NCI-H1105 treated with DMSO at 0.1 percent for 48 hours (cell line): ENCODE data around the gene GRID1.

Experiments
- DNase-seq: peaks from one replicate; lab custom pipeline; 2025; lab: John Stamatoyannopoulos, UW

The GRID1 gene

DNA sequence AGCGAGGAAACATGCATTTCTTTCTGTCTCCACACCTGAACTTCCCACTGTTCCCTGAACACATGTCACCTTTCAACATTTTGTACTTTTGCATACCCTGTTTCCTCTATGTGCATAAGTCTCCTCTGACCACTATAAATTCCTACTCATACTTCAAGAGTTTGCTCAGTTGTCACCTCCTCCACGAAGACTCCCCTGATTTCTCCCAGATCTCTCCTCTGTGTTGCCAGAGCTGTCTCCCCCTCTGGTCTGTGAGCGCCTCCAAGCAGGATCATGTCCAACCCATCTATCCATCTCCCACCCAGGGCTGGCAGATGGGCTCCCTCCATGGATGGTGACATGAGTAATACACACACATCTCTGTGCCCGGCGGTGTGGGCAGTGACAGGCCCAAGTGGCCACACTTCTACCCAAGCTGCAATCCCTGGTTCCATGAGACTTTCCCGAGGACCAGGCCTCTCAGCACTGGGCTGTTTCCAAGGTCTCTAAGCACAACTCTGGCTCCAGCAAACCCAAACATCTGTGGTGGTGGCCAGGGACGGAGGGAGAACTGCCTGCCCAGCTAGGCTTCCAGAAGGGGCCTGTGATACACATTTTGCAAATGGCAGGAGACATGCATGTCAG, 135.9 kb downstream of the GRID1 start:
- DNase-seq = no peak

DNA sequence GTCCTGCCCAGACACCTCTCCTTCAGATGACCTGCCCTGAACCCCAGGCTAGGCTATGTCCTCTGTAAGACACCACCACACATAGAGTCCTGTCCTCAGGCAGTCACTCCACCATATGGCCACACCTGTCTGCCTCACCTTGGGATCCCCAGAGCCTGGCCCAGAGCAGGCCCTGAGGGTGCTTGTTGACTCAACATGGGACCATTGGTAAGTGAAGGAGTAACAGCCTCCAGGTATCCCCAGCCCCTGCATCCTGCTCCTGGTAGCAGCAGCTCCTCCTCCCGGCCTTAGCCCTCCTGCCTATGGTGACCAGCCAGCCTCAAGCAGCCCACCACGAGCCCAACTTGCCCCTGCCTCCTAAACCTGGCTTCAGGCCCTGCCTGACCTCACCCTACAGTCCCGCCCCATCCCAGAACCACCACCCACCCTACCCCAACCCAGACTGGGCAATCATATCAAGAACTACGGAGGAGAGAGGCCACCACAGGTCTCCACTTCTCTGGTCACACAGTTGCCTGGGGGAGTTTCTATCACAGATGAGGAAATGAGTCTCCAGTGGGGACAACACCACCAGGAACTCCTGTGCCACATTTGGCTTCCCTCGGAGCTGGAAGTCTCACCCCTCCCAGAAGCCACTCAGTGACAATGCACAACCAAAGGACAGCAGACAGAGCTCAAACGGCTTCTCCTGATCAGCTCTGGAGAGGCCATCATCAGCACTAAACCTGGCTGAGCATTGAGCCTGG, 136.6 kb downstream of the GRID1 start:
- no peak for DNase-seq

DNA sequence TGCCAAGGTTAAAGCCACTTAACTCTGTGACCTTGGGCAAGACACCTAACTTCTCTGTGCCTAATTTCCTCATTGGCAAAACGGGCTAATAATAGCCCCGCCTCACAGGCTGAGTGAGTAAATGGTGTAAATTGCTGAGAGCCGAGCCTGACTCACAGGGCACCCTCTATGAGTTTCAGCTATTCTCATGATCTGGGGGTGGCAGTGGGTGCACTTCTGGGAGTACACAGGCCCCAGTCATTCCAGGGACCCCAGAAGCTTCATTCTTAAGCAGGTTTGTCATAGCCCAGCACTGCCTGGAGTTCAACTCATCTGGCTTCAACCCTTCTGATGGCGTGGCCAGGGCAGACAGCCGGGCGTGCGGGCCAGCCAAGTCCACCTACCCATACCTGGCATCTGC, 137.2 kb downstream of the GRID1 start:
- no peak for DNase-seq

DNA sequence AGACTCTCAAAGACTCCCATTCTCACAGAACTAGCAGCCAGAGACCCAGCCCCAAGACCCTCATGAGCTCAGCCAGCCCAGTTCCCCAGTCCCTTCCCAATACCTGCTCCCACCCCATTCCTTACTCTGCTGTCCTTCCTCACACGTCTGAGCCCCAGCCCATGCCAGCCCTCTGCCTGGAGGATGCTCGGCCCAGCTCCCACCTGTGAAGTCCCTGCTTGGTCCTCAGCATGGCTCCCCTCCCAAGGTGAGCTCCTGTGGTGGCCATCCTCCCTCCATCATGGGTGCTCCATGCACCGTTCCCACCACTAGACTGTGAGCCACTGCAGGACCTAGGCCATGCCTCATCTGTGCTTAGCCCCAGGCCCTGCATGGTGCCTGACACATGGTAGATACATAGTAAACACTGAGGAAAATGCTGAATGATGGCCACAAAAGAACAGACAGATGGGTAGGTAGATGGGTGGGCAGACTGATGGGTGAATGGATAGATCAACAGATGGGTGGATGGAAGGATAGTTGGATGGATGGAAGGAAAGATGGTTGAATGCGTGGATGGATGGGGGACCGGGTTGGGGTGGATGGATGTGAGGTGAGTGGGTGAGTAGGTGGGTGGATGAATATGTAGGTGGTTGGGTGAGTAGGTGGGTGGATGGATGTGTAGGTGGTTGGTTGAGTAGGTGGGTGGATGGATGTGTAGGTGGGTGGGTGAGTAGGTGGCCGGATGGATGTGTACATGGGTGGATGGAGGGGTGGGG, 138.9 kb downstream of the GRID1 start:
- DNase-seq = no peak

DNA sequence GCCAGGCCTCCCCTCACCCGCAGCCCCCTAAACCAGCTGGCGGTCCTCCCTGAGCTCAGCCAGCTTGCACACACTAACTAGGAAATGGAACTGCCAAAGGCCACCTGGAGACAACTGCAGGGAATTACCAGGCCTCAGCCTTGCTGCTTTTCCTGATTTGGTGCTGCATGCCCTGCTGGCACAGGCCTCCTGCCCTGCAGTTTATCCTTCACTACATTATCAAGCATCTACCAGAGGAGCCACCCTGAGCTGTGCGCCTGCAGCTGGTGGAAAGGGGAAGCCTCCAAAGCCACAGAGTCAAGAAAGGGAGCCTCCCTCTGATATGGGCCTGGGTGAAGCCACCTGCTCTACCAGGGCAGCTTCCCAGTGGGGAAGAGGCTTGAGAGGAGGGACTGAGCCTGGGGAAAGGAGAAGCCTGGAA, 139.8 kb downstream of the GRID1 start:
- no peak for DNase-seq

DNA sequence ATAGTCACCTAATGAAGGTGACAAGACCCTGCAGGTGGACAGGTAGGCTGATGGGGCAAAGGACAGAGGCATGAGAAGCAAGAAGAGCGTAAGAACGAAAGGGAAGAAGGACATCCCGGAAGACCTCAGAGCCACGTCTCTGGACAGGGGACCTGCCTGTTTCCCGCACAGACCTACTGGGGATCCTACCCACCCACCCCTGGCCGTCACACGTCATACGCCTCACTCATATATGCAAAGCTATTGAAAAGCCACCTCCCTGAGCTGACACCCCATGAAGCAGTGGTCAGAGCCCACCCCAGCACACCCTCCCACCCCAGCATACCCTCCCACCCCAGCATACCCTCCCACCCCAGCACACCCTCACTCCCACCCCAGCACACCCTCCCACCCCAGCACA, 140.6 kb downstream of the GRID1 start:
- no peak for DNase-seq

DNA sequence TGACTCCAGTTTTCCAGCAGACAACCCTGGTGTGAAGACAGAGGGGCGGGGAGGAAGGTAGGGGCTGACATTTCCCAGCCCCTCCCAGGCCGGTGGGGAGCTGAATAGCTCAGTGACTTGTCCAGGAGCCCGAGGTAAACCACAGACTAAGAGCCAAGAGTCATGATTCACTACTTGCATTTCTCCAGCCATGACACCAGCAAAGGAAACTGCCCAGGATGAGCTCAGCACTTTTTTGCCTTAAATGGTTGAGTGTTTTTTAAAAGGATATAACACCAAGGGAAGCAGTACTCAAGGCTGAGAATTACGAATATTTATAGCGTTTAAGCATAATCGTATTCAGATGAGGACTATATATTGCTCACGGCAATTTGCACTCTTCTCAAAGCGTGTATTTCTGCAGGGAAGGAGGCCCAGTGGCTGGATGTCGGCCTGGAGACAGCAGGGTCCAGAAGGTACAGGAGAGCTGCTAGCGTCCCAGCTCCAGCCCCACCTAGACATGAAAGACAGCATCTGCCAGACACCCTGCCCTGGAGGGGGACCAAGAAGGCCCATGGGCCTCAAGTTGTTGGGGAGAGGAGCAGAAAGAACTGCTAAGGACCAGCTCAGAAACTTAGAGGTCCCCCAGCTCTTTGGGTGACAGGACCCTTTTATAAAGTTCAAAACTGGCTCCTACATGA, 141.4 kb downstream of the GRID1 start:
- DNase-seq = no peak

DNA sequence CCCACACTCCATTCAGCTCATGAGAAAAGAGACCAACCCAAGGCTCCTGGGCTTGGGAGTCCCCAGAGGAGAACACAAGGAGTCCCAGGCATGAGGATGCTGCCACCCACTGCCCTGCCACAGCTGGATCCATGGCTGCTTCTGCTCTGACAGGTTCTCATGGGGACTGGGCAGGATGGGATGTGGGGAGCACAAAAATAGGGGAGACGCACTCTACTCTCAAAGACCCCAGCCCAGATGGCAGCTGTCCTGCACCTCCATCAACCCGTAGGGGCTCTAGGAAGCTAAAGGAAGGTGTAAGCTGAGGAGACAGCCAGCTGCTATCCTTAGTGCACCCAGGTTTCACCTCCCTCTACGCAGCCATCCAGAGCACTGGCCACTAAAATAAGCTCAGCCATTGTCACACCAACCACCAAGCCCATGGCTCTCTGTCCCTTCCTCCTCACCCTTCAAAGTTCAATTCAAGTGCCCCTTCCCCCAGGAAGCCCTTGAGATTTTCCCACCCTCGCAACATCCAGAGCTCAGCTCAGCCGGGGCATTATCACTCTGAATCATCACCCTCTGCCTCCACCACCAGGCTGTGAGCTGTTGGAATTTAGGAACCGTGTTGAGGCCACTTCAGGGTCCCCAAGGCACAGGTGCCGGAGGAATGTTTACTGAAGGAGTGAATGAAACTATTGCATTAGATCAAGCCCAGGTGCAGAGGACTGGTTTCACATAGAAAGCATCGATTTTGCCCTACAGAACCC, 142.1 kb downstream of the GRID1 start:
- no peak for DNase-seq

DNA sequence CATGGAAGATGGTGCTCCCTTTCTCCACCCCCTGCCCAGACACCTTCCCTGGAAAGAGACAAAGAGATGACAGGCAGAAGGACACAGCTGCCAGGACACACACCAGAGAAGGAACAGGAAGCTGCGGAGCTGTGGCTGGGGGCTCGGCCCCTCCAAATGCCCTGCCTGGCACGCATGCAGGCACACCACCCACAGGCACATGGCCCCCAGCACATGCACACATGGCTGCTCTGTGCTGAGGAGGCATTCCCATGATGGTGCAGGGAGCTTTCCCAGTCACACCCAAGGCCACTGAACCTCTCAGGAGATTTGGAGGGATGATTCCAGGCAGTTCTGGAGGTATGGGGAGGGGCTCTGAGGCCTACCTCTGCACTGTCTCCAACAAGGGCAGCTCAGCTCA, 143.3 kb downstream of the GRID1 start:
- no peak for DNase-seq

DNA sequence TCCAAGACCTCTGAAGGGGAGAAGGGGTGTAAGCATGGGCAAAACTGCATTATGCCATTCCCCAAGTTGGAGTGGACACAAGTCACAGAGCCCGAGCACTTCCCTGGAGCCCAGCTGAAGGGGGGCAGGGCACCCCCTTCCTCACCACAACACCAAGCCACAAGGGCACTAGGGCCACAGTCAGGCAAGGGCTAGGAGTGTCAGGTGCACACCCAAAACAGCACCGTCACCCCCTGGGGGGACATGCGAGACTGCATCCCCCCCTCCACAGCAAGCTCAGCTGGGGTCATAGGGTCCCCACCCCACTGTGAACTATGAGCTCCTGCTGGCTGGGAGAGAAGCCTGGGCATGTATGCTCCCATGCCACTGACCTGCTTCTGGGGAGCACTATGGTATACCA, 143.9 kb downstream of the GRID1 start:
- DNase-seq = no peak

DNA sequence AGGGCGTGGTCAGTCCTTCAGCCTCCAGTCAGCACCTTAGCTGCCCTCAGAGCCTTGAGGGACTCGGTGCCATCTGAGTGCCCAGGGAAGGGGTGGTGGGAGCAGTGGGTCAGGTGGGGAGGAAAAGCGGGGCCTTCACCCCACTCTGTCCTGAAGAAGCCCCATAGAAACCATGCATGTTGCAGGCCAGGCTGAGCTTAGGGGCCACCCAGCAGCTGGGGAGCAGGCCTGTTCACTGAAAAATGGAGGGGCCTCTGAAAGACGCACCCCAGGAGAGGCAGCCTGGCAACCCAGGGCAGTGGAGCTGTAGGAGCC, 144.3 kb downstream of the GRID1 start:
- no peak for DNase-seq

DNA sequence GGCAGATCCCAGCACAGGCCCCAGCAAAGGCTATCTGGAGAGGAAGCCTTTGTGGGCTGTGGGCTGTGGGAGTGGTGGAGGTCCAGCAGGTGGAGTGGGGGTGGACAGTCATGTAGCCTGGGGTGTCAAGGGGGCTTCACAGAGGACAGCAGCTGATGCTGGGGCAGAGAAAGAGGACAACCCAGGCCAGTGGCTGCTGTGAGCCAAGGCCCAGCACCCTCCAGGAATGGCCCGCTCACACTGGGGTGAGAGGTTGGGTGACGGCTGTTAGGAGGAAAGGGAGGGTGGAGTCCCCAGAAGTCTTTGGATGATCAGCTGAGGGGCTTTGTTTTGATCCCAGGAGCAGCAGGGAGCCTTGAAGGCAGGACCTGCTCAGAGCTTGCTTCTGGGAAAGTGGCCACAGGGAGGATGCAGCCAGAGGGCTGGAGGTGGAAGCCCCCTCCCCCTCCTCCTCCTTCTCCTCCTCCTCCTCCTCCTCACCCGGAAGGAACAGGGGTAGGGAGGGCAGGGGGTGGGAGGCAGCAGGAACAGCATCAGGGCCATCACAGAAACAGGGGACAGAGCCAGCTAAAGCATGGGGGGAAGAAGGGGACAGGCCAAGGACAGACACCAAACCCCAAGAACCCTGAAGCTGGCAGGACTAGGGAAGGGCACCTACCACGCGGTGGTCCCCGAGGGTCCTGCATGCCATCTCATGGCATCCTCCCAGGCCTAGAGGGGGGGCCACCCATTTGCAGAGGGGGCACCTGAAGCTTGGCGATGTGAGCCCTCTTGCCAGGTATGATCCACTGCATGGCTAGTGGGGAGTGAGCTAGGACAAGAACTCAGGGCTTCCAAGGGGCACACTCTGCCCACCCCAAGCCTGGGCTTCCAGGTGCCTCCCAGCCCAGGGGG, 144.9 kb downstream of the GRID1 start:
- no peak for DNase-seq

DNA sequence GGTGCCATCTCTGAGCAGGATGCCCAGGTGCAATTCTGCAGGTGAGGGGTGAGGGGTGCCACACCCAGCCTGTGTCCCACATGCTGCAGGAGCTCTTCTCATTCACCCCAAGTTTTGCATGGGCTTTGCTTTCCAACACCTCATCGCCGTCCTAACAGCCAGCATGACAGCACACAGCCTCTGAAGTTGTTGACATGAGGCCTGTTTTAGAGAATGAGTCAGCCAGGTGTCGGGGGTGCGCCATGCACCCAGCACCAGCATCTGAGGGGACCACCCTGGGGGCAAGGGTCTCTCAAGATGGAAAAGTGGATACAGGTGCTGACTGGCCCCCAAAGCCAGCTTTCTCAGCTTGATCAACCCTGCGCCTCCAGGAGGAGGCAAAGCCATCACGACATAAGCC, 146.0 kb downstream of the GRID1 start:
- no peak for DNase-seq

DNA sequence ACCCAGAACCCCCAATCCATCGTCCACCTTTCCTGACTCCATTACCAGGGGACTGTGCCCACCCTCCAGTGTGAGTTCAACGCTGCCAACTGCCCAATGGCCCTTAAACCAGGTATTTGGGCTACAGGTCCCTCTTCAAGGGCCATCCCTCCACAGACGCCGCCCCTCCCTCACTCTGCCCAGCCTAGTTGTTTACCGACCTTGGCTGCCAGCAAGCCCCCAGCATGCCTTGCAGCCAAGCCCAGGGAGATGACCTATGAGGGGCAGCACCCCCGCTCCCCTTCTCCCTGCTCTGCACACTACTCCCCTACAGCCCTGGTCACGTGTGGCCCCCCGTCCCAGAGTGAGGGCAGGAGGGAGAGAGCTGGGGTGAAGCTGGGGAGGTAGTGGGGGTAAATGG, 147.3 kb downstream of the GRID1 start:
- DNase-seq = no peak

DNA sequence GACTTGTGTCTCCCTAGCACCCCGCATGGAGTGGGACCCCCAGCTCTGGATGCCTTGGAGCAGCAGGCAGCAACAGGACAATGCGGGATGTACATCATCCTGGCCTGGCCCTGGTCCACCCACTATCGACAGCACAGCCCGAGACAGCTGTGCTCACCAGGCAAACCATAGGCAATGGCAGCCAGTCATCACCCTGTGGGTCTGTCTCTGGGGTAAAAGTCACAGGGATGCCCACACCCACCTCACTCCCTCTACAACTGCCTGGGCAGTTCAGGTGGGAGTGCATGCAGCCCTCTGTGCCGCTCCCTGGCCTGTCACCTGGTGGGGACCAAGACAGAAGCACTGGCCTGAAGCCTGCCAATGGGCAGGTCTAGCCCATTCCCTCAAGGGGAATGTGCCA, 147.8 kb downstream of the GRID1 start:
- DNase-seq = no peak

DNA sequence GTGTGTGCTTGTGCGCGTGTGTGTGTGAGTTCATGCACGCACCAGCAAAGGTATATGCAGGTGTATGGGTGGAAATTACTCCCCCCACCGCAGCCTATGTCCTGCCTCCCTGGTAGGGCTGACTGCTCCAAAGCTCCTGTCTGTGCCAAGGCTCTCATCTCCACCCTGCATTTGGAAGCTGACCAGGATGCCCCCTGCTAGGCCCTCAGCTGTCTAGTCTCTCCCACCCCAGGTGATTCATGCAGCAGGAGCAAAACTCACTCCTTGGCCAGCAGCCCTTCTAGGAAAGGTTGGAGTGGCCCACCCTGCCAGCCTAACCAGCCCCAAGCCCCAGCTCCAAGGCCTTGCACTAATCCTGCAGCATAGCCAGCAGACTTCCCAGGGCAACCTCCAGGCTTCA, 148.4 kb downstream of the GRID1 start:
- no peak for DNase-seq

DNA sequence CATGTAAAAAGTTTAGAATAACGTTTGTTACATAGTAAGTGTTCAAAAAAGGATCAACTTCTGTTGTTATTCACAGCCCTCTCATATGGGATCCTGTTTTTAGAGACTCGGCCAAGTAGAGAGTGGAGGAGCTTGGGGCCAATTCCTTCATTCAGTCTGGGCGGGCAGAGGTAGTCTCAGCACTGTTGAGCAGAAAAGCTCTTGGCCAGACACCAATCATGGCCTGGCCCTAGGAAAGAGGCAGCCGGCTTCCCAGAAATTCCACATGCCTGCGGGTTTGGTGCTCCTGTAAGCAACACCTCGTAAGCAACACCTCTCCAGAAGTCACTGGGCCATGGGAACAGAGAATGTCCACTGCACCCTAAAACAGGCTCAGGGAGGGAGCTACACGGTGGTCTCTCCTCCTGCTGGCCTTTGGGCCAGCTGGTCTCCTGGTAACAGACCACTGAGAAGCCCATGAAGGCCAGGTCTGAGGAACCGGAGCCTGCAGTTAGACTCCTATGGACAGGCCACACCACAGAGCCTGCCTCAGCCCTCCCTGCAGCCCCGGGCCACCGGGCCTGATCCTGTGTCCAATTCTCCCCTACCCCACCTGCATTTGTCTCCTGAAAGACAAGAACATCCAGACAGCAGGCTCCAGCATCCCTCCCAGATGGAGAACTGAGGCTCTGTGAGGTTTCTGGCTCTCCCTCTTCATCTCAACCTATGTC, 149.1 kb downstream of the GRID1 start:
- DNase-seq = no peak

DNA sequence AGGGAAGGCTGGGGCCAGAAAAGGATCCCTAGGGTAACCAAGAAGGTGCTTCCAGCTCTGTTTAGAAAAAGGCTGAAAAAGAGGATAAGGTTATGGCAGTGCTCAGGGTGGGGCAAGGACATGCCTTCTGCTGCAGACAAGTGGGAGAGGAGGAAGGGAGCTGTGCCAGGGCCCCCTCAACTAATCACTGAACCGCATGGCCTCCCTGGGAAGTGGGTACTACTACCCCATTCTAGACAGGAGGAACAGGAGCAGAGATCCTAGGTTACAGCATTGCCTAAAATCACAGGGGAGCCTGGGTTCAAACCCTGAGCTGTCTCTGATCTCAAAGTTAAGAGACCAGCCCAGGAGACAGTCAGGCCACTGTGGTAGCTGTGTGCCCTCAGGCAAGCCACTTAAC, 149.7 kb downstream of the GRID1 start:
- no peak for DNase-seq

DNA sequence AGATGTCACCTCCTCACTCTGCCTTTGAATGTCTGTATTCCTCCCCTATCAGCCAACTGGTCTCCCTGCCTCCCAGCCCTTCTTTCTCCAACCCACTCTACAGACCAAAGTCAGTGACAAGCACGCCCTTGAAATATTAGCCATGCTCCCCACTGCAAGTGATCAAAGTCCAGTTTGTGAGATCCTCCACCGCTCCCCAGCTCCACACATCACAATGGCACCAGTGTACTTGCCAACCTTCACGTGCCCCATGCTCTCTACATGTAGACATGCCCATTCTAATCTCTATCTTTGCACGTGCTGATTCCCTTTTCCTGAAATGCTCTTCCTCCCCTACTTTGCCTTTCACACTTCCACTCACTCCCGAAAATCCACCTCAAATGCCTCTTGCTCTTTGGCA, 150.9 kb downstream of the GRID1 start:
- DNase-seq = no peak

DNA sequence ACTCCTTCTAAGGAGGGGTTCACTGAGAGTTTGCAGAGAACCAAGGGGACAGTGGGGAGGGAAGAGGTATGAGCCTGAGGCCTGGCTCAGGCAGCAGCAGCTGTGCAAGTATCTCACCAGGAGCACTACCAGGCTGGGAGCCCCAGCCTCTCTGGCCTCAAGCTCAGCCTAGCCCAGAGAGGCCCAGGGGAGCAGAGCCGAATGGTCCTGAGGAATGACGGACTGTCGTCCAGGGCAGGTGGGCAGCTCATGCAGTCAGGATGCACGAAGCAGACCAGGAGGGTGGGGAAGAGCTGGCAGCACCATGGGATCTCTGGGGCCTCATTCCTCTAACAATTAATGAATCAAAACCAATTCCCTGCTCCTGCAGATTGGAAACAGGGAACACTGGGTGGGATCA, 151.5 kb downstream of the GRID1 start:
- no peak for DNase-seq

DNA sequence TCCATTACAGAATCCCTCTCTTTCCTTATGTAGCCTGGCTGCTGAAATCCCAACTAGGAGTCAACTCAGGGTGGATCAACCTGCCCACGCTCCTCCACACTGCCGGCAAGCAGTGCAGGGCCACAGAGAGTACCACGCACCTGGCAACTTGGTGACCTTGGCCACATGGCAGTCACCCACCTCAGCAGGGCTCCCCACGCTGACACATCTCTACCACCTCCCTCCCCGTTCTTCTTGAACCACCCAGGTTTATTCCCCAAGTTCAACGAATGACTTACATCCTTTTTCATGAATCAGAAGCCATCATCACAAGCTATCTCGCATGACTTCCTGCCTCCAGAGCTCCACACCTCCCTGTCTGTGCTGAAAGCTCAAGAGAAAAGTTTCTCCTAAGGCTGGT, 153.4 kb downstream of the GRID1 start:
- no peak for DNase-seq
